Hippocampal formation (tissue), 2 donors: Measurements from ENCODE around the gene HHLA2.
A peak's percentile ranks its signal among the peaks of the same experiment; 100 is the strongest.

ENCODE experiments used
- DNase-seq, 2 donors: peaks; one replicate each; lab custom pipeline; 2025; lab: John Stamatoyannopoulos, UW

Gene HHLA2

GRCh38 chr3:108393128-108393900 is 97.0 kb downstream of the HHLA2 start:
- DNase-seq, result no peak

- no peak for DNase-seq
These were observed 97.7 kb downstream of the HHLA2 start for GRCh38 chr3:108394016-108394415.

GRCh38 chr3:108394563-108394962 is 98.2 kb downstream of the HHLA2 start:
- DNase-seq, result no peak

- DNase-seq, result no peak
These were observed 100.0 kb downstream of the HHLA2 start for GRCh38 chr3:108396336-108396735.

GRCh38 chr3:108398510-108398909 is 102.2 kb downstream of the HHLA2 start:
- no peak for DNase-seq

- no peak for DNase-seq
These were observed 105.5 kb downstream of the HHLA2 start for GRCh38 chr3:108401836-108402235.

- no peak for DNase-seq
These were observed 106.8 kb downstream of the HHLA2 start for GRCh38 chr3:108403198-108403597.

GRCh38 chr3:108403686-108404345 is 107.5 kb downstream of the HHLA2 start:
- DNase-seq, result no peak

GRCh38 chr3:108404368-108404767 is 108.0 kb downstream of the HHLA2 start:
- DNase-seq, result no peak

GRCh38 chr3:108406063-108406660 is 109.8 kb downstream of the HHLA2 start:
- no peak for DNase-seq

- peak; percentile 20 to 63 for DNase-seq
These were observed 110.4 kb downstream of the HHLA2 start for GRCh38 chr3:108406661-108407206.

GRCh38 chr3:108407886-108408285 is 111.5 kb downstream of the HHLA2 start:
- no peak for DNase-seq

- no peak for DNase-seq
These were observed 112.8 kb downstream of the HHLA2 start for GRCh38 chr3:108408883-108409799.

GRCh38 chr3:108409800-108410178 is 113.4 kb downstream of the HHLA2 start:
- no peak for DNase-seq

GRCh38 chr3:108410531-108410984 is 114.2 kb downstream of the HHLA2 start:
- no peak for DNase-seq

GRCh38 chr3:108412121-108412750 is 115.9 kb downstream of the HHLA2 start:
- no peak for DNase-seq

- DNase-seq, result no peak
These were observed 117.7 kb downstream of the HHLA2 start for GRCh38 chr3:108414007-108414406.

GRCh38 chr3:108415661-108416060 is 119.3 kb downstream of the HHLA2 start:
- no peak for DNase-seq

GRCh38 chr3:108416111-108416869 is 119.9 kb downstream of the HHLA2 start:
- DNase-seq, result no peak

GRCh38 chr3:108420926-108421325 is 124.6 kb downstream of the HHLA2 start:
- DNase-seq, result no peak
